Mesenchymal stem cell (in vitro differentiated cells and primary cell): ENCODE results near the gene NT5C2.
"Not testable (repeated sequence)": the region's sequence is repeated elsewhere in the genome, so short reads cannot be mapped to it uniquely, and the experiment has no call there.

Experiments
- DNase-seq: peaks from one replicate; pipeline ENCODE4 v3.0.0-alpha.2; 2013
- H2AFZ ChIP-seq: one replicate; pipeline ENCODE4 v1.6.1; 2013; ENCODE audit warnings: low read depth, mild to moderate bottlenecking, control low read depth, inconsistent platforms, low read length, moderate library complexity
- H2AK5ac ChIP-seq: 2 replicates; pipeline ENCODE4 v1.6.1; 2013; ENCODE audit warnings: low read length, moderate library complexity, mild to moderate bottlenecking, inconsistent platforms; ENCODE audit not compliant: severe bottlenecking
- H2BK120ac ChIP-seq: one replicate; pipeline ENCODE4 v1.6.1; 2013; ENCODE audit warnings: low read depth, mild to moderate bottlenecking, inconsistent platforms, low read length, moderate library complexity
- H2BK12ac ChIP-seq, 2 experiments: one replicate each; pipeline ENCODE4 v1.6.1; 2013; ENCODE audit warnings: inconsistent platforms in 2 of 2, low read length in 2 of 2, mild to moderate bottlenecking in 2 of 2, moderate library complexity in 2 of 2, control low read depth in 1 of 2
- H2BK15ac ChIP-seq: one replicate; pipeline ENCODE4 v1.6.1; 2013; ENCODE audit warnings: mild to moderate bottlenecking, low read depth, inconsistent platforms; ENCODE audit not compliant: poor library complexity, severe bottlenecking
- H2BK5ac ChIP-seq: 2 replicates; pipeline ENCODE4 v1.6.1; 2013; ENCODE audit warnings: low read depth, mild to moderate bottlenecking, low read length, control low read depth, inconsistent platforms; ENCODE audit not compliant: poor library complexity, severe bottlenecking
- H3K14ac ChIP-seq, 2 experiments: one replicate each; pipeline ENCODE4 v1.6.1; 2013; ENCODE audit warnings: inconsistent platforms in 2 of 2, low read length in 2 of 2, control low read depth in 1 of 2, mild to moderate bottlenecking in 1 of 2, moderate library complexity in 1 of 2
- H3K18ac ChIP-seq, 2 experiments: one replicate each; pipeline ENCODE4 v1.6.1; 2013; ENCODE audit warnings: inconsistent platforms in 2 of 2, low read length in 2 of 2, control low read depth in 1 of 2, low read depth in 1 of 2, mild to moderate bottlenecking in 1 of 2
- H3K23ac ChIP-seq, 2 experiments: one replicate each; pipeline ENCODE4 v1.6.1; 2013; ENCODE audit warnings: inconsistent platforms in 2 of 2, low read length in 2 of 2, mild to moderate bottlenecking in 2 of 2, moderate library complexity in 2 of 2, control low read depth in 1 of 2
- H3K27ac ChIP-seq: 2 replicates; pipeline ENCODE4 v1.5.1; 2013; ENCODE audit warnings: mild to moderate bottlenecking, moderate library complexity, low read length, control low read depth, inconsistent platforms; ENCODE audit not compliant: poor library complexity, severe bottlenecking
- H3K27me3 ChIP-seq, 2 experiments: 2 replicates each; pipeline versions ENCODE4 v1.6.1 to v1.7.0; 2013; ENCODE audit warnings: low read length in 2 of 2, mild to moderate bottlenecking in 2 of 2, moderate library complexity in 2 of 2, control low read depth in 1 of 2, inconsistent platforms in 1 of 2; ENCODE audit not compliant: control insufficient read depth in 1 of 2, insufficient read depth in 1 of 2
- H3K36me3 ChIP-seq, 2 experiments: 2 replicates each; pipeline versions ENCODE4 v1.6.1 to v1.7.0; 2013; ENCODE audit warnings: low read length in 2 of 2, control low read depth in 1 of 2, inconsistent platforms in 1 of 2, low read depth in 1 of 2, mild to moderate bottlenecking in 1 of 2; ENCODE audit not compliant: insufficient read depth in 2 of 2, control insufficient read depth in 1 of 2
- H3K4ac ChIP-seq, 2 experiments: one replicate each; pipeline ENCODE4 v1.6.1; 2013; ENCODE audit warnings: inconsistent platforms in 2 of 2, low read length in 2 of 2, mild to moderate bottlenecking in 2 of 2, moderate library complexity in 2 of 2, control low read depth in 1 of 2, low read depth in 1 of 2
- H3K4me1 ChIP-seq: 2 replicates; pipeline ENCODE4 v1.6.1; 2013; ENCODE audit warnings: low read depth, low read length, control low read depth; ENCODE audit not compliant: control insufficient read depth, insufficient read depth
- H3K4me2 ChIP-seq: 2 replicates; pipeline ENCODE4 v1.6.1; 2013; ENCODE audit warnings: low read length, mild to moderate bottlenecking, inconsistent platforms; ENCODE audit not compliant: poor library complexity, severe bottlenecking
- H3K4me3 ChIP-seq, 2 experiments: 2 replicates each; pipeline versions ENCODE4 v1.5.1 to v1.7.0; 2013; ENCODE audit warnings: low read length in 2 of 2, mild to moderate bottlenecking in 2 of 2, control low read depth in 1 of 2, low read depth in 1 of 2; ENCODE audit not compliant: insufficient read depth in 1 of 2
- H3K79me1 ChIP-seq: replicated peaks from 2 replicates; pipeline ENCODE4 v1.6.1; 2013; ENCODE audit warnings: mild to moderate bottlenecking, control low read depth, low read length, inconsistent platforms; ENCODE audit not compliant: poor library complexity, severe bottlenecking
- H3K9ac ChIP-seq: 2 replicates; pipeline ENCODE4 v1.7.0; 2013; ENCODE audit warnings: mild to moderate bottlenecking, low read length, moderate library complexity
- H3K9me3 ChIP-seq: 2 replicates; pipeline ENCODE4 v1.7.0; 2013; ENCODE audit warnings: mild to moderate bottlenecking, low read length; ENCODE audit not compliant: control insufficient read depth
- H4K8ac ChIP-seq: one replicate; pipeline ENCODE4 v1.6.1; 2013; ENCODE audit warnings: inconsistent platforms, mild to moderate bottlenecking, low read length, moderate library complexity
- H4K91ac ChIP-seq: one replicate; pipeline ENCODE4 v1.6.1; 2013; ENCODE audit warnings: mild to moderate bottlenecking, low read length, inconsistent platforms
- WGBS: methylation state at CpG from one replicate; pipeline ENCODE4 v1.1.7; 2013; ENCODE audit warnings: mixed read lengths; 5-methylcytosine and 5-hydroxymethylcytosine counted together

NT5C2 gene

GRCh38 chr10:103227416-103227815, 34.3 kb upstream of the NT5C2 start:
- H3K9me3 ChIP-seq, result peaks cover 12% of the 10 kb centered on the region
- no peak overlapping the region for H3K18ac ChIP-seq
- peaks cover 5% of the 10 kb centered on the region for H3K4me1 ChIP-seq
- no peak overlapping the region for H3K14ac ChIP-seq
- 100% methylated on average over 1 of the region's 1 CpG for WGBS
- H3K9ac ChIP-seq, result no peak overlapping the region
- H2BK12ac ChIP-seq, result no peak overlapping the region
- no peak overlapping the region for H3K4ac ChIP-seq
- no peak overlapping the region for H2AK5ac ChIP-seq
- no peak overlapping the region for H3K23ac ChIP-seq
- H3K36me3 ChIP-seq, result no peaks in the 10 kb centered on the region
- no peak overlapping the region for H4K91ac ChIP-seq
- H2AFZ ChIP-seq, result no peak overlapping the region
- DNase-seq, result no peak
- H3K4me3 ChIP-seq, result no peak overlapping the region
- no peak overlapping the region for H2BK120ac ChIP-seq
- no peaks in the 10 kb centered on the region for H3K27me3 ChIP-seq
- H4K8ac ChIP-seq, result no peak overlapping the region
- H3K4me2 ChIP-seq, result no peak overlapping the region
- no peaks in the 10 kb centered on the region for H3K79me1 ChIP-seq
- no peak overlapping the region for H2BK5ac ChIP-seq
- H3K27ac ChIP-seq, result no peak overlapping the region
- no peak overlapping the region for H2BK15ac ChIP-seq

- Histone ChIP-seq H3K27me3 (no peaks in the 10 kb centered on the region), H2BK5ac (no peak overlapping the region), H2AK5ac (no peak overlapping the region), H2BK15ac (no peak overlapping the region), H3K23ac (no peak overlapping the region), H2BK12ac (no peak overlapping the region), H2AFZ (no peak overlapping the region), H3K9me3 (peaks cover 12% of the 10 kb centered on the region), H4K91ac (no peak overlapping the region), H3K4me3 (no peak overlapping the region), H3K14ac (no peak overlapping the region), H3K18ac (no peak overlapping the region), H3K4ac (no peak overlapping the region), H4K8ac (no peak overlapping the region), H3K4me2 (no peak overlapping the region), H3K4me1 (peaks cover 5% of the 10 kb centered on the region), H3K36me3 (no peaks in the 10 kb centered on the region), H3K79me1 (no peaks in the 10 kb centered on the region), H2BK120ac (no peak overlapping the region), H3K27ac (no peak overlapping the region), H3K9ac (no peak overlapping the region)
- DNase-seq, result no peak
These were observed 32.9 kb upstream of the NT5C2 start for GRCh38 chr10:103225939-103226338.

DNA sequence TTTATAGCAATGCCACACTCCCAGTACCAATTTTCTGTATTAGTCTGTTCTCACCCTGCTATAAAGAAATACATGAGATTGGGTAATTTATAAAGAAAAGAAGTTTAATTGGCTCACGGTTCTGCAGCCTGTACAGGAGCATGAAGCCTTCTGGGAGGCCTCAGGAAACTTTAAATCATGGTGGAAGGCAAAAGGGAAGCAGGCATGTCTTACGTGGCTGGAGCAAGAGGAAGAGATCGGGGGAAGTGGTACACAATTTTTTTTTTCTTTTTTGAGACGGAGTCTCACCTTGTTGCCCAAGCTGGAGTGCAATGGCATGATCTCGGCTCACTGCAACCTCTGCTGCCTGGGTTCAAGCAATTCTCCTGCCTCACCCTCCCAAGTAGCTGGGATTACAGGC, 31.6 kb upstream of the NT5C2 start:
- not testable (repeated sequence) for H3K79me1 ChIP-seq, H3K9ac ChIP-seq, H3K36me3 ChIP-seq, H3K14ac ChIP-seq, H3K23ac ChIP-seq, H4K8ac ChIP-seq, H3K4me1 ChIP-seq, H2AK5ac ChIP-seq, H2BK5ac ChIP-seq, H3K4me3 ChIP-seq, H3K27me3 ChIP-seq, H3K4ac ChIP-seq, H3K18ac ChIP-seq, H3K4me2 ChIP-seq, H2AFZ ChIP-seq, H3K27ac ChIP-seq, H2BK120ac ChIP-seq, DNase-seq, H2BK15ac ChIP-seq, H2BK12ac ChIP-seq, H4K91ac ChIP-seq
- 77% methylated on average over 3 of the region's 5 CpGs for WGBS
- peaks cover 12% of the 10 kb centered on the region for H3K9me3 ChIP-seq

GRCh38 chr10:103224133-103224532, 31.1 kb upstream of the NT5C2 start:
- Histone ChIP-seq H3K79me1 (no peaks in the 10 kb centered on the region), H3K4me2 (no peak overlapping the region), H2AFZ (no peak overlapping the region), H3K27ac (no peak overlapping the region), H3K27me3 (no peaks in the 10 kb centered on the region), H3K36me3 (no peaks in the 10 kb centered on the region), H3K14ac (no peak overlapping the region), H3K23ac (no peak overlapping the region), H2BK5ac (no peak overlapping the region), H2AK5ac (no peak overlapping the region), H2BK120ac (no peak overlapping the region), H4K91ac (no peak overlapping the region), H4K8ac (no peak overlapping the region), H3K4ac (no peak overlapping the region), H3K9ac (no peak overlapping the region), H3K18ac (no peak overlapping the region), H2BK15ac (no peak overlapping the region), H3K4me1 (no peaks in the 10 kb centered on the region), H2BK12ac (no peak overlapping the region), H3K9me3 (peaks cover 12% of the 10 kb centered on the region), H3K4me3 (no peak overlapping the region)
- no peak for DNase-seq
- 92% methylated on average over 4 of the region's 4 CpGs for WGBS
